Upper lobe of left lung (tissue), 4 donors: ENCODE measurements around the gene KRT76.

Experiments
- CTCF ChIP-seq, 6 experiments: fragments of 450-650 bp in 4 of 6; fragments of 200-600 bp in 2 of 6; sonication (generic) in 2 of 6; IDR thresholded peaks; one replicate each; pipeline ENCODE4 v1.5.1; 2016 to 2019; ENCODE audit warnings: antibody characterized with exemption in 6 of 6
- EP300 ChIP-seq, 4 donors: sonication (generic); formaldehyde crosslinking; IDR thresholded peaks; one replicate each; pipeline ENCODE4 v1.5.1; 2017; ENCODE audit warnings: antibody characterized with exemption in 4 of 4, control low read depth in 2 of 4

DNA sequence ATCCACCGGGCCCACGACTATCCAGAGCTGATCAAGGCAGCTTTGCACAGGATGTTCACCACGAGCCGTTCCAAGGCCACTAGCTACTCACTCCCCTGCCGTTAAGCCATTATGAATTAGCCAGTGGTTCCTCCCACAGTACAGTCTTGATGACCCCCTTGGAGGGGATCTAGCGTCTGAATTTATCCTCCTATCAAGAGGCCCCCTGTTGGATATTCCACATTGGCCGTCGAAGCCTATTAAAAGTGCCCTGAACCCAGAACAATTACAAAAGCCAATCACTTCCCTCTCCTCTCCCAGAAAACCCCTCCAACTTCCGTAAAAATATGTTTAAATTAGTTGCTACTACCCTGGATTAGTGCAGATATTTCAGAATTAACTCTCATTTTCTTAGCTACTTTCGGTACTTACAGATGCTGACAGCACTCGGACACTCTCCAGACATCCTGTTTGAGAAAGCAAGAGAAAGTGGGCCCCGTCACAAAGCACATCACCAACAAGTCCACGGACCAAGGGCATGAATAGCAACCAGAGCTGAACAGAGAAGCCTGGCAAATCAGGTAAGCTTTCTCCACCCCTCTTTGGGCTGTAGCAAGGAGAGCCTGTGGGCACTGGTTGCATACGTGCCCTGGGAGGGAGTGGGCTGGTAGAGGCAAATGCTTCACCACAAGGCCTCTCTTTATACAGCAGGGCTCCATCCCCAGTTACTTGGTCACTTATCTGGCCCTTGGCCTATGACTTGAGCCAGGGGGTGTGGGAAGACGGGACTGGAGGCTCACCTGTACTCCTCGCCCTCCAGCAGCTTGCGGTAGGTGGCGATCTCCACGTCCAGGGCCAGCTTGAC is 13.5 kb upstream of the KRT76 start:
- TF ChIP-seq CTCF (IDR thresholded peaks at IDR 0.05) (no peak), EP300 (IDR thresholded peaks at IDR 0.05) (no peak)
